NCI-H2171 (cell line): ENCODE measurements around the gene SAA1.
"Not testable (repeated sequence)": the region's sequence is repeated elsewhere in the genome, so short reads cannot be mapped to it uniquely, and the experiment has no call there.

Source experiments
- DNase-seq: peaks from one replicate; lab custom pipeline; 2025; lab: John Stamatoyannopoulos, UW

SAA1 gene

DNA sequence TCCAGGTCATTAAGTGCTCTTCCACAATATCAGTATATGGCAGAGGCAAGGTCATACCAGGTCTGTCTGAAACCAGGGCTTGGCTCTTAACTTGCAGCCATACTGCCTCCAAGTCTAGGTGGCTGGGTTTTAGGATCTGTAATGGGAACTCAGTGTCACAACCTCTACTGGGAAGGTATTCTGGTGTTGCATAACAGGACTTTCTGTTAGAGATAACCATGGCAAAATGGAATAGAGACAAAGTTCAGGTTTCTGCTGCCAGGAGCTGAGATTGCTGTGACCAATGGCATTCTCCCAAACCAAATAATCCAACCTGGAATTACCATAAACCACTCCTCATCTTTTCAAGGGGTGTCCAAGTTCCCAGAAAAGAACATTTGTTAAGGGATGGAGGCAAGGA, 6.8 kb upstream of the SAA1 start:
- no peak for DNase-seq

DNA sequence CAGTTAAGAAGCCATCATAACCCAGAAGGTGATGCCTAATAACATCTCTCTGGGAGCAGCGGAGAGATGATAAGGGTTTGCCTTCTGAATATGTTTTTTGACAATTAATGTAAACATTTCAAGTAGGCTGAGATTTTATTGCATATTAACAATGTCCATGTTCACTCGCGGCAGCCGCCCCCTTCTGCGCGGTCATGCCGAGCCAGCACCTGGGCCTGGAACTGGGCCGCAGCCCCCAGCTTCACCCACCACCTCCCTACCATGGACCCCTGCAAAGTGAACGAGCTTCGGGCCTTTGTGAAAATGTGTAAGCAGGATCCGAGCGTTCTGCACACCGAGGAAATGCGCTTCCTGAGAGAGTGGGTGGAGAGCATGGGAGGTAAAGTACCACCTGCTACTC, 4.3 kb upstream of the SAA1 start:
- no peak for DNase-seq

DNA sequence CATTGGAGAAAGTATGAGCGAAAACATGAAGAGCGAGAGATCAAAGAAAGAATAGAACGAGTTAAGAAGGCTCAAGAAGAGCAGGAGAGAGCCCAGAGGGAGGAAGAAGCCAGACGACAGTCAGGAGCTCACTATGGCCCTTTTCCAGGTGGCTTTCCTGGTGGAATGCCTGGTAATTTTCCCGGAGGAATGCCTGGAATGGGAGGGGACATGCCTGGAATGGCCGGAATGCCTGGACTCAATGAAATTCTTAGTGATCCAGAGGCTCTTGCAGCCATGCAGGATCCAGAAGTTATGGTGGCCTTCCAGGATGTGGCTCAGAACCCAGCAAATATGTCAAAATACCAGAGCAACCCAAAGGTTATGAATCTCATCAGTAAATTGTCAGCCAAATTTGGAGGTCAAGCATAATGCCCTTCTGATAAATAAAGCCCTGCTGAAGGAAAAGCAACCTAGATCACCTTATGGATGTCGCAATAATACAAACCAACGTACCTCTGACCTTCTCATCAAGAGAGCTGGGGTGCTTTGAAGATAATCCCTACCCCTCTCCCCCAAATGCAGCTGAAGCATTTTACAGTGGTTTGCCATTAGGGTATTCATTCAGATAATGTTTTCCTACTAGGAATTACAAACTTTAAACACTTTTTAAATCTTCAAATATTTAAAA, 3.2 kb upstream of the SAA1 start:
- not testable (repeated sequence) for DNase-seq

DNA sequence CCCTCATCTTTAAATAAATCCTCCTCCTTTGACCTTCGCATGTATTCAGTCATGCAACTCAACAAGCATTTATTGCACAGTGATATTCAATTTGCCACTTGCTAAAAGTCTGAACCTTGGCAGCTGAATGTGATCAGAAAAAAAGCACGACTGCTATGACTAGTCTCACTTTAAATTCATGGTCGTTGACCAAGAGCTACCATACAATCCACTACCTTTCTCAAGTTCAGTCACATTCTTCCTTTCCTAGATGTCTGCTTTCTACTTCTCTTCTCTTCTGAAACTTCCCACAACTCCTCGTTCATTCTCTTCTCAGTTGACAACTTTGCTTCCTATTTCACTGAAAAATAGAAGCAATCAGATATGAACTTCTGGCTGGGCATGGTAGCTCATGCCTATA, 2.0 kb upstream of the SAA1 start:
- DNase-seq, result no peak

DNA sequence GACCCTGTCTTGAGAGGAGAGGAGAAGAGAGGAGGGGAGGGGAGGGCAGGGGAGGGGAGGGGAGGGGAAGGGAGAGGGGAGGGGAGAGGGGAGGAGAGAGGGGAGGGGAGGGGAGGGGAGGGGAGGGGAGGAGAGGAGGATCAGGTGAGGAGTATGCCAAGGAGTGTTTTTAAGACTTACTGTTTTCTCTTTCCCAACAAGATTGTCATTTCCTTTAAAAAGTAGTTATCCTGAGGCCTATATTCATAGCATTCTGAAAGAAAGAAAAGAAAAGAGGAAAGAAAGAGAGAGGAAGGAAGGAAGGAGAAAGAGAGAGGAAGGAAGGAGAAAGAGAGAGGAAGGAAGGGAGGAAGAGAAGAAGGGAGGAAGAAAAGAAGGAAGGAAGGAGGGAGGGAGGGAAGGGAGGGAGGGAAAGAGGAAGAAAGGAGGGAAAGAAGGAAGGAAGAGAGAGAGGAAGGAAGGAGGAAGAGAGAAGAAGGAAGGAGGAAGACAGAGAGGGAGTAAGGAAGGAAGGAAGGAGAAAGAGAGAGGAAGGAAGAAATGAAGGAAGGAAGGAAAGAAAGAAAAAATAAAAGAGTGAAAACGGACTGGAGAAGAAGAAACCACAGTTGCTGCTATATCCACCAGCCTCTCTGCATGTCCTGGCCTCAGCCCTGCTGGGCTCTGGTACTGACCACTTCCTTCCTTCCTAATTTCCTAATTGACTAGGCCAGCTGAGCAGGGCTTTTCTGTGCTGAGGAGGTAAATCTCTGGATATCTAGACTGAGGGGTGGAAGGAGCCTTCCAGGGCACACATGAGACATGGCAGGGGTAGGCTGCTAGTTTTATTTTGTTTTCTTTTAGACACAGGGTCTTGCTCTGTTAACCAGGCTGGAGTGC, 1.1 kb upstream of the SAA1 start:
- DNase-seq, result no peak

DNA sequence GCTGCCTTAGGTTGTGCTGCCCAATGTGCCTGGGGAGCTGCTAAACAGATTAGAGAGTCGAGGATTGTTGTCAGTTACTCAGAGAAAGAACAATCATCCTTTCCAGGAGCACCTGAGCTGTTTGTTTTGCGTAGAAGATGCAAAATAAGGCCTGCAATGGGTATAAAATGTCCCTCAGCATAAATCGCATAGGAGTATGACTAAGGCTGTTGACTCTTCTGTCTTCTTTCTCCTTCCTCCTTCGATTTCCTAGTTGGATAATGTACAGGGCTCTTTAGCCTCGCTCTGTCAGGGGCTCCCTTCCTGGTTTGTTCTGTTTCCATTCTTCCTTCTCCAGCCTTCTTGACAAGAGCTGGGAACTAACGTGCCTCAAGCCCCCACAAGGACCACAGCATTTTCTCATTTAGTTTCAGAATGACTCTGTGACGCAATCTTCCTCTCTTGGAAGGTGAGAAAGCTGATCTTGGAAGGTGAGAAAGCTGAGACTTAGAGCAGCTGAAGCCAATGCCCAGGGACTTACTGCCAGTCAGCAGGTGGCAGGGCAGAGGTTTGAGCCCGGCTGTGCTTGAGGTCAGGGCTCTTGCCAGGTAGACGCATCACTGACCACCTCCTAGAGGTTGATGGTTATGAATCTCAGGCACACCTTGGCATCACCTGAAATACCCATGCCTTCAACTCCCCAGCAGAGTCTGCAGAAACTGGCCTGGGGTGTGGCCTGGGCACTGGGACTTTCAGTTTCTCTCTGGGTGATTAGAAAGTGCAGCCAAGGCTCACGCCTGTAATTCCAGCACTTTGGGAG, 1.5 kb downstream of the SAA1 start:
- not testable (repeated sequence) for DNase-seq

DNA sequence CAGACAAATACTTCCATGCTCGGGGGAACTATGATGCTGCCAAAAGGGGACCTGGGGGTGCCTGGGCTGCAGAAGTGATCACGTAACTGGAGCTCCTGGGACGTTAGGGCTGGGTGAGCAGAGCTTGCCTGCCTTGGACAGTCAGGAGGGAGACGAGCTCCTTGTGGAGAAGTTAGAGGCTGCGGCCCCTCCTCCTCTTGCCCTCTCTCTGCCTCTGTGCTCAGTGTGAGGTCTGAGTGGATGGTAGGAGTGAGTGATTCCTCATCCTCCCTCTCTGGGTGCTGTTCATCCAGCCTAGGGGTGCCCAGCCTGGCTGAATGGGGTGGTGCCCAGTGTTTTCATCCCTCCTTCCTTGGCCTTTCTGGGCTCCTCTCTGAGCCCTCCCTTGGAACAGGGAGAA, 3.2 kb downstream of the SAA1 start:
- not testable (repeated sequence) for DNase-seq

DNA sequence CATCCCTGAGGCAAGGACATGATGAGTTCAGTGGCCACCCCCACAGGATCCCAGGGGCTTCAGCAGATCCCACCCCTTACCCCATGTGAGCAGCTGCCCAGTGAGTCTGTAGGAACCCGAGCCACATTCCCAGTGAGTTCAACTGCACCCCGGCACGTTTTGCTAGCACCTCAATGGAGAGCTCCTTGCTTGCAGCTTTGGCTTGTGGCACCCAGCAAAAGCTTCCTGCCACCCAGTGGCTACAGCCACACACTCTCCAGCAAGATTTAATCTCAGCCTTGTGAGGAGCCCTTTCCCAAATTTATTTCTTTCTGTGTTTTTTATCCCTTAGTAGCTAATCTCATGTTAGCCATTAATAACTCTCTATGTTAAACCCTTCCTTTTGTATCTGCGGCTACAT, 4.0 kb downstream of the SAA1 start:
- DNase-seq, result no peak

DNA sequence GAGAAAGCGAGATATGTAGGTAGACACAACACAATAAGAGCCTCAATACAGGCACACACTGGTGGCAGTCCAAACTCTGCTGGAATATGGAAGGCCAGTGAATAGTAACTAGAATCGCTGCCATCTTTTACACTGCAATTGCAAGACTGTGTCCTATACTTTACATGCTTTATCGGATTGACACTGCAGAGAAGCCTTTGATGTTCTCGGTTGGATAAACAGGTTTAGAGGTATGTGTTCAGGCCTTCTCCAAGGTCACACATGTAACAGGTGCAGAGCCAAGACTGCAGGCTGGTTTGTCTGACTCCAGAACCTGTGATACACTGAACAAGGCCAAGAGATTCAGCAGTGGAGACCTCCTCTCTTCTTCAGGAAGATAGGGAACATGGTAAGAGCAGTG, 5.1 kb downstream of the SAA1 start:
- no peak for DNase-seq

DNA sequence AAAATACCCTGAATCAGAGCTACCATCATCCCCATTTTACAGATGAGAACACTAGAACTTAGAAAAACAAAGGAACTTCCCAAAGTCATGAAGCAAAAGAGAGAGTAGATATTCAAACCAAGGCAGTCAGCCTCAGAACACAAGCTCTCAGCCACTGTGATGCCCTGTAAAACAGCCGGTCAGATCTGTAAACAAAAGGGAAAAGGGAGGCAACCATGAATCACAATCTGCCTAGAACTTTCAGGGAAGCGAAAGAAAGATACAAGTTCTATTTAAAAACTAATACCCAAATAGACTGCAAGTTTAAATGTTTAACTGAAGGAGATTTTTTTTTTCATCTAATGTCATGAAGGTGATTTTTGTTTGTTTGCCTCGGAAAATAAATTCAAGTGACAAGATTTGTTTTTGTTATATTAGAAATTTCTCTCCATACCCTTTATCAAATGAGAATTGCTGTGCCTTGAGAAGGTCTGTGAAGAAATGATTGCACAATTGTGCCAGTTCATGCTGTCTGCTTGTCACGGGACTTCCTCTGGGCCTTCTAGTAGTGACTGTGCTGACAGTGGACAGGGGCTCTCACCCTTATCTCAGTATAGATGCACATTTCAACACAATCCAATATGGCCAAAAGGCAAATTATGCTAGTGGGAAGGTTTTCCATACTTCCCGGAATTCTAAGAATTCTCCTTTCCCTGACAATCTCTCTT, 11.7 kb downstream of the SAA1 start:
- no peak for DNase-seq

DNA sequence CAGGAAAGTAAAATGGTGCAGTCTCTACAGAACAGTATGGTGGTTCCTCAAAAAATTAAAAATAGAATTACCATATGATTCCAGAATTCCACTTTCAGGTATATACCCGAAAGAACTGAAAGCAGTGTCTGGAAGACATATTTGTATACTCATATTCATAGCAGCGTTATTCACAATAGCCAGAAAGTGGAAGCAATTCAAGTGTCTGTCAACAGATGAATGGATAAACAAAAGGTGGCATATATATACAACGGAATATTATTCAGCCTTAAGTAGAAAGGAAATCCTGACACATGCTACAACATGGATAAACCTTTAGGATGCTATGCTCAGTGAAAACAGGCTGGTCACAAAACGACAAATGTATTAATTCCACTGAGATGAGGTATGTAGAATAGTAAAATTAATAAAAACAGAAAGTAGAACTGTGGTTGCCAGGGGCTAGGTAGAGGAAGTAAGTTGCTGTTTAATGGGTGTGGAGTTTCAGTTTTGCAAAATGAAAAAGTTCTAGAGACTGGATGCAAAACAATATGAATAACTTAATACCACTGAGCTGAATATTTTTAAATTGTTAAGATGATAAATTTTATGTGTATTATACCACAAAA, 14.5 kb downstream of the SAA1 start:
- DNase-seq, result no peak

DNA sequence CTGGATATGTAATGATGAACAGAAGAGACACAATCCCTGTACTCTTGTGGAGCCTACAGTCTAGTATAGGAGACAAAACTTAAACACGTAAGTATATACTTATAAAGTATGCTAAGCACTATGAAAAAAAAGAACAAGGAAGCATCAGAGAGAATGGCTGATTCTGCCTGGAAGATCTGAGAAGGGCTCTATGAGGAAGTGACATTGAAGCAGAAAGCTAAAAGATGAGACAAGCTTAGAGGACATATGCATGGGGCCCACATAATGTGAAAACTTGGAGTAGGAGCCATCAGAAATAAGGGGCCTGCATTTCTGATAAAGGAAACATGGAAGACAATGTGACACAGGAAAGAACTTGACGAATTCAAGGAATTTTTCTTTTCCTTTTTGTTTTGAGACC, 16.6 kb downstream of the SAA1 start:
- DNase-seq, result no peak

DNA sequence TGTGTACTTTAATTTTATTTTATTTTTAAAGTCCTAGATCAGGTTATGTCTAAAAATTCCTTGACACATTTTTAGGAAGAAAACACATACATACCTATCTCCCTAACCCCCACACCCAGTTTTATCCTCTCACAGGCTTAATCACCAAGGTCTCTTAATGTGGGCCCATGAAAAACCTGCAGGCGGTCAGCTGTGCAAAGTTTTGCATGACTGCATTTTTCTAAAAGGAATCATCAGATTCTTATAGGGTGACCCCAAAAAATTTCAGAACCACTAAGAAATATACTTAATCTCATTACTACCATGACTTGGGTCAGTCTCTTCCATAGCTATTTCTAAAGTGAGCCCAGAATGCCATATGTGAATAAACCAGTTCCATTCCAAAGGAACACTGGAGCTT, 19.8 kb downstream of the SAA1 start:
- no peak for DNase-seq

DNA sequence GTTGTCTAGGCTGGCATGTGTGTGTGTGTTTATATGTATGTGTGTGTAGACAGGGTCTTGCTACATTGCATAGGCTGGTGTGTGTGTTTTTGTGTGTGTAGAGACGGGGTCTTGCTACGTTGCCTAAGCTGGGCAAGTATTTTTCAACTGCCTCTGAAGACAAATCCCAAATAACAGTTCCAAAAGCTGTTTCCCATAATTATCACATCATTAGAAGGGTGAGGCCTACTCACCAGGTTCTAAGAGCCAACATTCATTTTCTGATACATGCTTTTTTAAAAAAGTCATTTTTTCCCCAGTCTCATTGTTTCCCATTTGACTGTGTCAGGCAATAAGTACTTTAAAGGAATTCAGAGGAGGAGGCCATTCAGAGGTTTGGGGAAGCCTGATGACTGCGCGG, 22.8 kb downstream of the SAA1 start:
- no peak for DNase-seq

DNA sequence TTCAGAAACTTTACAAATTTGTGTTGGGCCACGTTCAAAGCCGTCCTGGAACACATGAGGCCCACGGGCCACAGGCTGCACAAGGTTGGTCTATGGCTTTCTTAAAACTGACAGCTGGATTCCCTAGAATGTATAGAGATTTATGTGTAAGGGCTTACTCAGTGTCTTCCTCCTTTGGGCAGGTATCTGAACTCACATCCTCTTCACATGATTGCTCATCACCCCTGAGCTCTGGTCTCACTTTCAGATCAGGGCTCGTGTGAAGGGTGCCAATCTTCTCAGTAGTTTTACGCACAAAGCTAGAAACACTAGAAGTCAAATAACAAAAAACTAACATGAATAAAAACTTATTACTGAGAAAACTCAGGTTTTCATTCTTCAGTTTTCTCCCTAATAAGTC, 28.8 kb downstream of the SAA1 start:
- no peak for DNase-seq

DNA sequence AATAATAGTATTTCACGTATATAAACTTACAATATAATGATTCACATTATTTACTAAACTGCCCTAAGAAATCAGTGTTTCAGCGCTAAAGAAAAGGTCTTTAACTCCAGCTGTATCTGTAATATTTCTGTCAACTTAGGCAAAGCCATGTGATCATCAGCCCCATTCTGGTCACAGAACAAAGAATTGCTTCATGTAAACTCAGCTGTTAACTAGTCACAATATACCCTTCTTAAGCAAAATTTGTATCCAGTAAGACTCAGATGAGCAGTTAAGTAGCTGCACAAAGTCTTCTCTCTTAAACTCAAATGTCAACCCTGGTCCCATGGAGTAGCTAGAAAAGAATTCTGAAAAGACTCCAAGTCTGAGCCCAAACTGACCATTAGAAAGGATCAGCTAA, 29.3 kb downstream of the SAA1 start:
- DNase-seq, result no peak

DNA sequence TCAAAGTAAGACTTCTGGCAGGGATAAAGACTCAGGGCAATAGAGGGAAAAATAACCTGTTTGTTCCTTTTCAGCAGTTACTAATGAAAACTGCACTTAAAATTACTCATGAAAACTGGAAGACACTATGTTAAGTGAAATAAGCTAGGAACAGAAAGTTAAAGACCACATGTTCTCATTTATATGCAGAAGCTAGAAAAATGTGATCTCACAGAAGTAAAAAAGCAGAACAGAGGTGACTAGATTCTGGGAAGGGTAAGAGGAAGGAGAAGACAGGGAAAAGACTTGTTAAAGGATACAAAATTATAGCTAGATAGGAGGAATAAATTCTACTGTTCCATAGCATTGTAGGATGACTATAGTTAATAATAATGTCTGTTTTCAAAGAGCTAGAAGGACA, 33.7 kb downstream of the SAA1 start:
- no peak for DNase-seq

DNA sequence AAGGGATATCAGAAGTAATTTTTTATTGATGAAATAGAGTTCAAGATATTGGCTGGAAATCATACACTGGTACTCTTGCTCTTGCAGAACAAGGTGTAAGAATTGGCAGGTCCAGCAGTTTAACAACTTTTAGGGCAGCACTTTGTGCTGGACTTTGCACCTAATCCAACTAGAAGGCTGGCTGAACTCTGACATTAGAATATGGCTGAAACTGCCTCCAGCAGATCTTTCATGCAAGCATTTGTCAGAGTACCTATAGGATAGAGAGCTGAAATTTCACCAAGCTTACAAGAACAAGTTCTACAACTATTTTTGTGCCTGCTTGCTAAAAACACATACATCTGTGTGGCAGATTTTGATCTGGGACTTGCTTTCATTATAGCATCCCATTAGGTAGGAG, 38.7 kb downstream of the SAA1 start:
- no peak for DNase-seq

DNA sequence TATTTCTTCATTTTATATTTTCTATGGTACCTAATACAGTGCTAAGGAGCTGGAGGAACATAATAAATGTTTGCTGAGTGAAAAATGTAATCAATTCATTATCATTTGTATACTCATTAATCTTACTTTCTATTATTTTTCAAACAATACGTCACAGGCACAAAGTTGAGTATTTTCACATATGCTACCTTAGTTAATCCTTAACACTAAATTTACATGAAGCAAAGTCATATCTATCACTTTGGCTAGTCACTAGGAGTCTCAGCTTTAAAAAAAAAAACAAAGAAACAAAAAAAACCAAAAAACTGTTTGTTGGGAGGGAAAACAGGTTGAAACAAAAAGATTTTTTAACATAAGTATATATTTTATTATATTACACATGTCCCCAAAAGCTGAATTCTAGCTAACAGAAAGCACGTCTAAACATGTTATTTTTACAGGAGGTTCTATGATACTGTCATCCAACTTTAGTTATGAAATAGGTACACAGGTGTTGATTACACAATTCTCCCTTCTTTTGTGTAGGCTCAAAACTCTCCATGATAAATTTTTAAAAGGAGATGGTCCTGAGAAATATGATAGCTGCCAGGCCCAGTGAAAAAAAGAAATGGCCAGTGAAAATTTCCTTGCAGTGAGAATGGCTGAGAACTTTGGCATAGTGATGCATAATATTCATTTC, 41.5 kb downstream of the SAA1 start:
- no peak for DNase-seq

DNA sequence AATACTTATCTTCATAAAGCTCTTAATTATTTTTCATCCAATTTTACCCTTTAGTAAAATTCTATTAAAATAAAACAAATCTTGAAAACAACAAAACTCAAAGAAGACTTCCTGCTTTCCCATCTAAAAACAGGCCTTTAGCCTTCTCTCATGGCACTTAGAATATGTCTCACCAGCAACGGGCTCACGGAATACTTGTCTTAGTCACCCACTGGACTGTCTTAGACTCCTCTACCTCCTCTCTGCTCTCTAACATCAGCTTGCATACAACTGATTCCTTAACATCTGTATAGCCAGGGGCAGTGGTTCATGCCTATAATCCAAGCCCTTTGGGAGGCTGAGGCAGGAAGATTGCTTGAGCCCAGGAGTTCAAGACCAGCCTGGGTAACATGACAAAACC, 42.2 kb downstream of the SAA1 start:
- no peak for DNase-seq

DNA sequence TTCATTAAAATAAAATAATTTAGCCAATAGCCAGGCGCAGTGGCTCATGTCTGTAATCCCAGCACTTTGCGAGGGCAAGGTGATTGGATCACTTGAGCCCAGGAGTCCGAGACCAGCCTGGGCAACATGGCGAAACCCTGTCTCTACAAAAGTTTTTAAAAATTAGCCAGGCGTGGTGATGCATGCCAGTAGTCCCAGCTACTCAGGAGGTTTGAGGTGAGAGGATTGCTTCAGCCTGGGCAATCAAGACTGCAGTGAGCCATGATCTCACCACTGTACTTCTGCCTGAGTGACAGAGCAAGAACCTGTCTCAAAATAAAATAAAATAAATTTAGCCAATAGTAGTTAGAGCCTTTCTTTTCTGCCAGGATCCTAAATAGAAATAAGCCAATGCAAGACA, 43.6 kb downstream of the SAA1 start:
- no peak for DNase-seq
